Endometrial microvascular endothelial cells (primary cell): ENCODE results near the gene CMSS1. TPM values are rescaled to one million over a fixed set of nuclear protein-coding genes. Genes with fewer than 3 reads are reported as not detected.

Experiments
- in situ Hi-C: cut with HindIII; loops from 2 replicates; pipeline ENCODE4 v1.10.0; 2017; ENCODE audit warnings: low sequenced_read_pairs, low pct_unique_long_range_greater_than_20kb; ENCODE audit errors: inconsistent ontology term
- total RNA-seq: library from RNA; depleted of rRNA; stranded (reverse); fragments of >200 nt; gene quantifications from one replicate; pipeline ENCODE4 v1.2.3, GENCODE V29; 2015; ENCODE audit errors: inconsistent ontology term

The CMSS1 gene
- total RNA-seq, 1 donor from 2014 or later = 13.2 TPM

GRCh38 chr3:99943931-99944761 is 126.5 kb downstream of the CMSS1 start:
- in situ Hi-C loops = no loop called here

DNA sequence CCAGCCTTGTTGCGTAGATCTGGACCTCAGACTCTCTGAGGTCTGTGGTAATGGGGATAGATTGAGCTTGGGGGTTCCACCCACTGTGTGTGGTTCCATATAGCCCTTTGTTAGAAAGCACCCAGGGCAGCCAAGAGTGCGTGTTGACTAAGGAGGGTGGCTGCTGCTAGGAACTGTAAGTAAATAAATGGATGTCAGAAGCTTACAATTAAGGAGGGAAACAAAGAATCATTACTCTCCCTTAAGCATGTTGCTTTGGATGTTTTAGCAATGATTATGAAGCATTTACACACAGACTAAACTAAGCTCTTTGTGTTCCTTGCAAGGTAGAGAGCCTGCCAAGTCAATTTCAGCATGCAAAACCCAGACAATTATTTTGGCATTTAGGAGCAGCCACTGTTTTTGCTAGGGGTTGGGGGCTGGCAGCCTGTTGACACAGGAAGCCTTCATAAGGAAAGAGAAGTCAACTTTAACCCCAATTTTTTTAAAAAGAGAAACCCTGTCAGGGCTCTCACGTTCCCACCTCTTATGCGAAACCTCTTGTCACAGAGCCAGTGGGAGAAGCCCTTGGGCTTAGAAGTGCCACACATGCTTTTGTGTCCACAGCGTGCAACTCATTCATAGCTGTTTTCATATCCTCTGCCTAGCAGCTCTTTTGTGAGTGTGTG is 127.8 kb downstream of the CMSS1 start:
- in situ Hi-C loops = no loop called here

DNA sequence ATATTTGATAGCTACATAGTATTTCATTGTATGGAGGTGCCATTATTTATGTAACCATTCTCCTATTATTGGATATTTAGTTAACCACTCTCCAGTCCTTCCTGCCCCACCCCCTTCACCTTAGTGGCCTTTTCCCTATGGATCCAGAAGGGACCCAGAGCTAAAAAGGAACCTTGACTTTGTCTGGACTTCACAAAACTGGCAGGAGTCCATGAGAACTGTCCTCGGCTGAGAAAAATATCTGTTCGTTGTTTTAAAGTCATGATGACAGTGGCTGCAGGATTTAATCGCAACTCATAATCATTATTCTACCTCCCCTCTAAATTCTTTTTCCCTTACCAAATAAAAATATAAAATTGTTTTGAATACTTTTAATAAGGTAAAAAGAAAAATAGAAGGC is 129.7 kb downstream of the CMSS1 start:
- in situ Hi-C loops = no loop called here

GRCh38 chr3:99948467-99949089 is 130.9 kb downstream of the CMSS1 start:
- in situ Hi-C loops = no loop called here

- in situ Hi-C loops = no loop called here
Observed at GRCh38 chr3:99949956-99950670, 132.5 kb downstream of the CMSS1 start.

DNA sequence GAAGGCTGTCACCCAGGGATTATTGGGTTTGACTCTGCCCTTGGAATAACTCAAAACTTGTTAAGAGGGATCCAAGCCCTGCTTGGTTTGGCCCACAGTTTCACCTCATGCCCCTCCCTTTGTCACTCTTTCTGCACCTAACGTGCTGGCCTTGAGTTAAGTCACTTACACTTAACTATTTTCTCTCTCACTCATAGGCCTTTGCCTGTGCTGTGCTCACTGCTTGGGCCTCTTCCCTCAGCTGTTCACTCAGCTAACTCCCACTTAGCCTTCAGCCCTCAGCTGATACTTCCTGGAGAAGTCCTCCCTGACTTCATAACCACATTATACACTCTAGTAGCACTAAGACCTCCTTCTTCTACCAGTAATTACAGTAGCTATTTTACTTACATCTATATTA is 133.3 kb downstream of the CMSS1 start:
- in situ Hi-C loops = no loop called here

DNA sequence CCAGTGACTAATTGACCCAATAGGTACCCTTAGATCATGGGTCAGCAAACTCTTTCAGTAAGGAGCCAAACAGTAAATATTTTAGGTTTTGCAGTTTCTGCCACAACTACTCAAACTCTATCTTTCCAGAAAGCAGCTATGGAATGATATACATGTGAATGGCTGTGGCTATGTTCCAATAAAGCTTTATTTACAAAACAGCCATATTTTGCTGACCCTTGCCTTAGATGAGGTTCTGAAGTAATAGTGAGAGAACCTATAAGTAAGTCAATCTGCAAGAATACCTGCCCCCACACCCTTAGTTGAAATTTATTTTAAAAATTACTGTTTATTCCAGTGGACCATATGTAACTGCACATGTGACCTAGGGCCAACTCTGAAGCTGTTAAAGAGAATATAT is 134.0 kb downstream of the CMSS1 start:
- in situ Hi-C loops = no loop called here

DNA sequence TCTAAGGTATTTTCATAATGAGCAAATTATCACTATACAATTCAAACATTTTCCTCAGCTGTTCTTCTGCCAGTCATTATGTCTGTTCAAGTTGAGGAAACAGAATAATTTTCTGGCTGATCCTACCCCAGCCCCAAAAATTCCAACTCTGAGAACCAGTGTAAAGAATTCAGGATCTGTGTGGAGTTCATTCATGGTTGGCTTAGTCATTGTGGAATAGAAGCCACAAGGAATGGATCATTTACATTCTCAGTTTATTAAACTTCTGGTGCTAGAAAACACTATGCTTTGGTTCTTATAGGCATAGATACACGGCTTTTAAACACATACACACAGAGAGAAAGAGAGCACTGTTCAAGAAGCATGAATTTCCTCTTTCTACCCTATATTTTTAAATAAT is 134.6 kb downstream of the CMSS1 start:
- in situ Hi-C loops = no loop called here

GRCh38 chr3:99953596-99953995 is 135.9 kb downstream of the CMSS1 start:
- in situ Hi-C loops = no loop called here

DNA sequence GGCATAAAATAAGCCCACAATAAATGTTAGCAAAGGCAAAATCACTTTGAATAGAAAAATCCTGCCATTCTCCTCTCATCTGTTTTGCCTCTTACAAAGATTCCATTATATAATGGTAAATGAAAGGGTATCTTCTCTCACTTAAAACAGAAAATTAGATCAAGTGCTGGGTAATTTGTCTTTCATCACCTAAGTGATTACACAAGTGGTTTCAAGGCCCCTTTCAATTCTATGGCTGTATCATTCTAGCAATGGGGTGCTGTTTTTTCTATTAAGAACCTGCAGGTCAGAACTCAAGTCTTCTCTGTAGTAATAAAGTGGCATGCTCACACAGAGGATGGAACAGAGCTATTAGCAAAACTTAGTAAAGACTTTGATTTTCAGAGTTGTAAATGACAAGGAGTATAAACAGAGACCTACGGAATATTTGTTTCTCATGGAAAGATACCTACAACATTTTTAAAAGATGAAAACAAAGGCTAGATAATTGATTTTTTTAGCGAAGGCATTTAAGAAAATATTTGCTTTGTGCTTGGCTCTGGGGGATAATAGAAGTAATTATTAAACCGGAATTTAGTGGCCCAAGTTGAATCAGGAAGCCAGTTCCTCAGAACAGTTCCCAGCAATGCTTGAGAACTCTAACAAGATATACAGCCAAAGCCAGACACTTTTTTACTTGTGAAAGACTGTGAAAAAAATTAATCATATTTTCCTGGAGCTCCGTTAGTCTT is 137.4 kb downstream of the CMSS1 start:
- in situ Hi-C loops = no loop called here

DNA sequence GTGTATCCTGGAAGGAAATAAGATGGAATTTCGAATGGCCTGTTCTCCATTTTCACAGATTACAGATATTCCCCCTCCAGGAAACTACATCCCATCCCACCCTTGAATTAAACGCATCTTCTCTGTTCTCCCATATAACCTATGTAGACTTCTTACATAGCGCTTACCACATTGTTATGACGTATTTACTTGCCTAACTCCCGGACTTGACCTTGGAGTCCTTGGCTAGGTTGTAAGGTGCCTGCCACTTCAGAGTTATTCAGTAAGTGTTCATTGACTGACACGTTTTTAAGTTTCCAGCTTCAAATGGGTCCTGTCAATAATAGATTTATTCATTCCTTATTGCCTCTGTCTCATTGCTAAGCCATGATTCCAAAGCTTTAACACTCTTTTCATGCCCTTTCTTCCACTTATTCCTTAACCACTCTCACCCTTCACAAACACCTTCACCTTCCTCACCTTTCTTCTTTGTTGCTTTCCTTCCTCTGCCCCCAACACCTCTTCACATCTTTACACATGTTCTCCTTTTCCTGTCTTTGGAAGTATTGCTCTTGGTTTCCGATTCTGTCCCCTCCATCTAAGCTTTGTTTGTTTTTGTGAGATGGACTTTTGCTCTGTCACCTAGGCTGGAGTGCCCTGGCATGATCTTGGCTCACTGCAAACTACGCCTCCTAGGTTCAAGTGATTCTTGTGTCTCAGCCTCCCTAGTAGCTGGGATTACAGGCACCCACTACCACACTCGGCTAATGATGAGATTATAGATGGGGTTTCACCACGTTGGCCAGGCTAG is 138.3 kb downstream of the CMSS1 start:
- in situ Hi-C loops = no loop called here

- in situ Hi-C loops = no loop called here
Observed at GRCh38 chr3:99957151-99957796, 139.6 kb downstream of the CMSS1 start.

GRCh38 chr3:99958222-99958912 is 140.7 kb downstream of the CMSS1 start:
- in situ Hi-C loops = no loop called here

- in situ Hi-C loops = no loop called here
Observed at GRCh38 chr3:99960123-99960878, 142.6 kb downstream of the CMSS1 start.

DNA sequence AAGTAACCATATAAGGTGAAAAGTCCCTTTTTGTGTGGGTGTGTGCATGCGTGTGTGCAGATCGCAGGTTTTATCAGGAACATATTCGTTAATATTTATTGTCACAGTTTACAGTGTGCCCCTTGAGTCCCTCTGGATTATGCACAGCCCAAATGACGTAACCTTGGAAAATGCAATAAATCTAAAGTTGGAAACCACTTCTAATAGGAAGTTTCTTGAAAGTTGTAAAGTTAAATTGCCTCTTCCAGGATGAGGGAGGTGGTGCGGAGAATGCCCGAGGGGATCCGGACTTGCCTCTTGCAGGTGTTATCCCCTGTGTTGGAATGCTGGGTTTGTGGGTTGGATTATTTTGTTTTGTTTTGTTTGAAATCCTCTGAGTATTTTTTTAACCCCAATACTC is 143.3 kb downstream of the CMSS1 start:
- in situ Hi-C loops = no loop called here

GRCh38 chr3:99961756-99962515 is 144.3 kb downstream of the CMSS1 start:
- in situ Hi-C loops = no loop called here
